NCI-H2227 (cell line): Measurements from ENCODE around the gene SSTR5.
"Not testable (repeated sequence)": the region's sequence is repeated elsewhere in the genome, so short reads cannot be mapped to it uniquely, and the experiment has no call there.

Experiments used
- DNase-seq: peaks from one replicate; lab custom pipeline; 2025; ENCODE audit not compliant: unreplicated experiment; lab: John Stamatoyannopoulos, UW

Gene SSTR5

GRCh38 chr16:1089822-1090619, 17.5 kb downstream of the SSTR5 start:
- no peak for DNase-seq

GRCh38 chr16:1090620-1091587, 18.4 kb downstream of the SSTR5 start:
- peak; percentile 34 for DNase-seq

GRCh38 chr16:1091992-1092552, 19.5 kb downstream of the SSTR5 start:
- no peak for DNase-seq

GRCh38 chr16:1092685-1093283, 20.2 kb downstream of the SSTR5 start:
- DNase-seq, result not testable (repeated sequence)

- no peak for DNase-seq
Observed at GRCh38 chr16:1093284-1094123, 21.0 kb downstream of the SSTR5 start.

GRCh38 chr16:1094124-1094479, 21.6 kb downstream of the SSTR5 start:
- DNase-seq, result no peak

- no peak for DNase-seq
Observed at GRCh38 chr16:1094601-1095449, 22.3 kb downstream of the SSTR5 start.

GRCh38 chr16:1095450-1096168, 23.1 kb downstream of the SSTR5 start:
- no peak for DNase-seq

- DNase-seq, result no peak
Observed at GRCh38 chr16:1096169-1097082, 23.9 kb downstream of the SSTR5 start, which contains the start of gene C1QTNF8. C1QTNF8 (minus strand) TSS chr16:1096244; CDS start chr16:1094922, 1,322 bp downstream.

GRCh38 chr16:1097156-1097555, 24.6 kb downstream of the SSTR5 start:
- no peak for DNase-seq

- DNase-seq, result no peak
Observed at GRCh38 chr16:1097800-1098199, 25.3 kb downstream of the SSTR5 start.

GRCh38 chr16:1098266-1098991, 25.9 kb downstream of the SSTR5 start:
- DNase-seq, result peak; percentile 82

- DNase-seq, result no peak
Observed at GRCh38 chr16:1099189-1100083, 26.9 kb downstream of the SSTR5 start.

- no peak for DNase-seq
Observed at GRCh38 chr16:1100084-1100800, 27.7 kb downstream of the SSTR5 start.

- DNase-seq, result no peak
Observed at GRCh38 chr16:1101133-1101532, 28.6 kb downstream of the SSTR5 start.
